Right cardiac atrium (tissue), 5 donors: ENCODE data around the gene ZNRD2. TPM values are rescaled to one million over a fixed set of nuclear protein-coding genes. Genes with fewer than 3 reads are reported as not detected.

Source experiments
- polyA plus RNA-seq: library from polyadenylated mRNA; stranded (reverse); fragments of 200-250 nt; gene quantifications from one replicate; pipeline ENCODE4 v1.2.3, GENCODE V29; 2013
- total RNA-seq, 4 donors: library from RNA; stranded (reverse); fragmentation: NEBNext Ultra II Directional; extraction: Animal tissue kit (Norgen Biotek cat#: 25700); gene quantifications; one replicate each; pipeline ENCODE4 v1.2.1, GENCODE V29; 2021
- donor health status: healthy with polysubstance abuse.
- donor health status: DM: no; HTN: yes; CAD: no.
- donor health status: DM: no; HTN: no; CAD: no.
- donor health status: DM: no; HTN: yes; CAD: no; lungs with severe emphysema.
- donor health status: DM: yes; HTN: yes; CAD: no.

Gene ZNRD2
- total and polyA plus RNA-seq, 5 donors, result 32.6 to 56.8 (median 35.2) TPM

Other genes with a start within 250 kb of the ZNRD2 start
- gene DPF2, start 236.6 kb upstream of the ZNRD2 start, total RNA-seq, result 10 to 100 TPM; 51.9 to 61.6 (median 59.7) TPM
- 33.2 TPM for gene DPF2, start 236.6 kb upstream of the ZNRD2 start, polyA plus RNA-seq
- gene TIGD3, start 215.7 kb upstream of the ZNRD2 start, total RNA-seq, result under 1 TPM in 3 of 4 donors, not detected in 1; 0.14 to 0.23 (median 0.15) TPM
- gene TIGD3, start 215.7 kb upstream of the ZNRD2 start, polyA plus RNA-seq, result 0.20 TPM
- 1 to 10 TPM; 6.1 to 7.7 (median 7.4) TPM for gene SLC25A45, start 187.8 kb upstream of the ZNRD2 start, total RNA-seq
- gene SLC25A45, start 187.8 kb upstream of the ZNRD2 start, polyA plus RNA-seq, result 5.5 TPM
- 10 to 100 TPM; 12.2 to 16.1 (median 12.9) TPM for gene FRMD8, start 183.8 kb upstream of the ZNRD2 start, total RNA-seq
- 9.3 TPM for gene FRMD8, start 183.8 kb upstream of the ZNRD2 start, polyA plus RNA-seq
- gene NEAT1, start 147.7 kb upstream of the ZNRD2 start, total RNA-seq, result 100 to 1,000 TPM; 346 to 441 (median 427) TPM
- 441 TPM for gene NEAT1, start 147.7 kb upstream of the ZNRD2 start, polyA plus RNA-seq
- gene MALAT1, start 71.4 kb upstream of the ZNRD2 start, total RNA-seq, result 1,000 to 10,000 TPM; 3,773 to 5,353 (median 5,000) TPM
- 1,948 TPM for gene MALAT1, start 71.4 kb upstream of the ZNRD2 start, polyA plus RNA-seq
- 10 to 100 TPM; 59.9 to 65.2 (median 62.8) TPM for gene SCYL1, start 45.4 kb upstream of the ZNRD2 start, total RNA-seq
- 56.6 TPM for gene SCYL1, start 45.4 kb upstream of the ZNRD2 start, polyA plus RNA-seq
- gene LTBP3, start 12.1 kb upstream of the ZNRD2 start, total RNA-seq, result 100 to 1,000 TPM; 128 to 161 (median 140) TPM
- 60.2 TPM for gene LTBP3, start 12.1 kb upstream of the ZNRD2 start, polyA plus RNA-seq
- 10 to 100 TPM; 40.5 to 46.6 (median 45.9) TPM for gene FAM89B, start 2.1 kb downstream of the ZNRD2 start, total RNA-seq
- 43.0 TPM for gene FAM89B, start 2.1 kb downstream of the ZNRD2 start, polyA plus RNA-seq
- 10 to 100 TPM; 43.9 to 80.2 (median 48.2) TPM for gene EHBP1L1, start 5.6 kb downstream of the ZNRD2 start, total RNA-seq
- gene EHBP1L1, start 5.6 kb downstream of the ZNRD2 start, polyA plus RNA-seq, result 35.7 TPM
- under 1 TPM; 0.28 to 0.88 (median 0.55) TPM for gene KCNK7, start 25.3 kb downstream of the ZNRD2 start, total RNA-seq
- gene KCNK7, start 25.3 kb downstream of the ZNRD2 start, polyA plus RNA-seq, result 0.18 TPM
- 10 to 100 TPM; 35.0 to 41.2 (median 38.1) TPM for gene MAP3K11, start 43.7 kb downstream of the ZNRD2 start, total RNA-seq
- 30.8 TPM for gene MAP3K11, start 43.7 kb downstream of the ZNRD2 start, polyA plus RNA-seq
- gene PCNX3, start 45.3 kb downstream of the ZNRD2 start, total RNA-seq, result 10 to 100 TPM; 13.4 to 17.2 (median 14.8) TPM
- 10.2 TPM for gene PCNX3, start 45.3 kb downstream of the ZNRD2 start, polyA plus RNA-seq
- gene SIPA1, start 67.6 kb downstream of the ZNRD2 start, total RNA-seq, result 10 to 100 TPM; 22.4 to 27.4 (median 26.2) TPM
- 19.3 TPM for gene SIPA1, start 67.6 kb downstream of the ZNRD2 start, polyA plus RNA-seq
- gene RELA, start 92.4 kb downstream of the ZNRD2 start, total RNA-seq, result 10 to 100 TPM; 40.1 to 54.6 (median 40.9) TPM
- gene RELA, start 92.4 kb downstream of the ZNRD2 start, polyA plus RNA-seq, result 30.6 TPM
- gene KAT5, start 141.8 kb downstream of the ZNRD2 start, total RNA-seq, result 10 to 100 TPM; 49.0 to 57.2 (median 54.0) TPM
- gene KAT5, start 141.8 kb downstream of the ZNRD2 start, polyA plus RNA-seq, result 49.1 TPM
- 10 to 100 TPM; 68.1 to 94.4 (median 76.4) TPM for gene RNASEH2C, start 150.3 kb downstream of the ZNRD2 start, total RNA-seq
- 158 TPM for gene RNASEH2C, start 150.3 kb downstream of the ZNRD2 start, polyA plus RNA-seq
- 10 to 100 TPM in 1 of 4 donors, 1 to 10 TPM in 3; 9.0 to 14.1 (median 9.1) TPM for gene AP5B1, start 210.5 kb downstream of the ZNRD2 start, total RNA-seq
- gene AP5B1, start 210.5 kb downstream of the ZNRD2 start, polyA plus RNA-seq, result 6.6 TPM
- not detected for gene OVOL1, start 216.6 kb downstream of the ZNRD2 start, total RNA-seq
- gene OVOL1, start 216.6 kb downstream of the ZNRD2 start, polyA plus RNA-seq, result not detected